Sigmoid colon (tissue), 4 donors: ENCODE results near the gene ASB16.

Experiments used
- CTCF ChIP-seq, 4 experiments: fragments of 450-650 bp in 3 of 4; fragments of 200-600 bp in 1 of 4; IDR thresholded peaks; one replicate each; pipeline ENCODE4 v1.5.1; 2016 to 2019; ENCODE audit warnings: antibody characterized with exemption in 4 of 4, mild to moderate bottlenecking in 3 of 4, moderate library complexity in 2 of 4
- POLR2A ChIP-seq, 2 donors: fragments of 450-650 bp; IDR thresholded peaks; one replicate each; pipeline ENCODE4 v1.6.1; 2016; ENCODE audit warnings: antibody characterized with exemption in 2 of 2, mild to moderate bottlenecking in 2 of 2, moderate library complexity in 2 of 2
- POLR2AphosphoS5 ChIP-seq, 4 donors: sonication (generic); formaldehyde crosslinking; IDR thresholded peaks; one replicate each; pipeline ENCODE4 v1.6.1; 2017; ENCODE audit warnings: antibody characterized with exemption in 4 of 4

DNA sequence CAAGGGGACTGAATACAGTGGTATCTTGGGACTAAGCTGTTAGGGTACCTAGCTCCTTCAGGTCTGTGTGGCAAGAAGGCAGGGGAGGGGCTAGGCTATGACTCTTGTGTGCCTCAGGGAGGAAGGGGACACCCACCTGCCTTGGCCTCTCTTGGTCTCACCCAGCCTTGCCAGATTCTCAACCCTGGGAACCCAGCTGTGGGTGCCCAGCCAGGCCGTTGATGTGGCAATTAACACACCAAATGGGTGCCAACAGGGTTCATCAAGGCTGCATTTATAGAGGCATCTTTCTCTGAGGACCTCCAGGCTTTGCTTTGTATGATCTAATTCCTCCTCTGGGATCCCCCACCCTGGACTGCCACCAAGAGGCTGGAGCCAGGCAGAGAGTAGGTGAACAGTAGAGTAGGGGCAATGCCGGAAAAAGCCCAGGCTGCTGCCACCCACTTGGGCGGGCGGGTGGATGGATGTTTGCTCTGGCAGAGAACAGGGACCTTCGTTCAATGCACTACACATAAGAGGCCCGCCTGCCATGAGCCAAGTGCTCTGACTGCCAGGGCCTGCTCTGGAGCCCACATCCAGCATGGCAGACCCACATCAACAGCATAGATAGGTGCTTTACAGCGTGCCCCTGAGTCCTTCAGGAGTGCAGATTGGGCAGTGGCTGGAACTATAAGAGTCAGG is 3.2 kb upstream of the ASB16 start:
- TF ChIP-seq CTCF (IDR thresholded peaks at IDR 0.05) (no peak), POLR2A (IDR thresholded peaks at IDR 0.05) (no peak), POLR2AphosphoS5 (IDR thresholded peaks at IDR 0.05) (no peak)
